ENCODE results near the gene GALNT10.

The GALNT10 gene

DNA sequence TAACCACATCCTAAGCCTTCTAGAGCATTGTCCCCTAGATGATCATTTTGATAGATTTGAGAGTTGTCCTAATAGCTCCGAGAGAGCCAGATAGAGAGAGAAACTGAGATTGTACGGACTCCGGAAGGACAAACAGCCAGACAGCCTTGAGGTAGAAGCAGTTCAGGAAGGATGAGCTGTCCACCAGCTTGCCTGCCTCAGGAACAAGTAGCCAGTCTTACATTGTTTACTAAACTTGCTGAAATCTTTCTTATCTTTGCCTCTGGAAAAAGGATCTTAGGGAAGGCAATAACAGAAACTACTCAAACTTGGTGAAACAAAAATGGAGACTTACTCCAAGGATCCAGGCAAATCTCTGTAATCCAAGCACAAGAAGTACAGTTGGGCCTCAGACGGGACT, 216.3 kb downstream of the GALNT10 start:
- no peak for DNase-seq (ENCODE audit: low spot score)

- no peak for DNase-seq (ENCODE audit: low spot score)
Observed at GRCh38 chr5:154408811-154409210, 218.3 kb downstream of the GALNT10 start.

- no peak for DNase-seq (ENCODE audit: low spot score)
Observed at GRCh38 chr5:154409230-154409840, 218.8 kb downstream of the GALNT10 start.

GRCh38 chr5:154410008-154410407, 219.5 kb downstream of the GALNT10 start:
- no peak for DNase-seq (ENCODE audit: low spot score)

DNA sequence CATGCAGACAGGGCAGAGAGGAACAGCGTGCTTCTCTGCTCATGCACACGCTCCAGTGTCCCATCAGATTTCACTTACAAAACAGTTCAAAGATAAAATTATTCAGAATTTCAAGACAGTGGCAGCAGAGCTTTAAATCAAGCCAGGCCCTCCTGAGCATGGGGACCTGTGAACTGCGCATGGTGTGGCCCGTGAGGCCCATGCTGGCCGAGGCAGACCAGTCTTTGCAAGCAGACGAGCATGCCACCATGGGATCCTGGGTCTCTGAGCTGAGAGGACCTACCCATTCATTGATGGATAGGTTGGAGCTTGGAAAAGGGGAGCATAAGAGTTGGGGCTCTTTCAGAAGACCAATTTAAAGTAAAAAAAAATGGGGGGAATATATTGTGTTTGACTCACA, 220.3 kb downstream of the GALNT10 start:
- no peak for DNase-seq (ENCODE audit: low spot score)

- no peak for DNase-seq (ENCODE audit: low spot score)
Observed at GRCh38 chr5:154411338-154411737, 220.8 kb downstream of the GALNT10 start.

GRCh38 chr5:154412316-154412715, 221.8 kb downstream of the GALNT10 start:
- no peak for DNase-seq (ENCODE audit: low spot score)

DNA sequence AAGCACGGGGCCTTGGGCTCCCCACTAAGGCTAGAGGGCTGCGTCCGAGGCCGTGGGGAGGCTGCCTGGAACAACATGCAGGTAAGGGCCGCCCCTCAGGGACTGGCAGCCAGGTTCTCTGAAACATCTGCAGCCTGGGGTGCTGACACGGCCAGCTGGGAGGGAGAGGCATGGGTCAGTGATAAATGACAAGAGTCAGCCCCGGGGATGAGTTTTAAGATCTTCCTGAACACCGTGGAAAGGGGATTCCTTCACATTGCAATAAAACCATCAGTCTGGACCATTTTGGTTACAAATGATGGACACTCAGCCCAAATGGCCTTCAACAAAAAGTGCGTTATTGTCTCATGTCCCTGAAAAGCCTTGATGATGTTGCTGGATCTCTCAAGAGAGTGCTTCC, 222.4 kb downstream of the GALNT10 start:
- no peak for DNase-seq (ENCODE audit: low spot score)

- DNase-seq (ENCODE audit: low spot score), result no peak
Observed at GRCh38 chr5:154415114-154415513, 224.6 kb downstream of the GALNT10 start.

- no peak for DNase-seq (ENCODE audit: low spot score)
Observed at GRCh38 chr5:154418344-154418820, 227.8 kb downstream of the GALNT10 start.

- DNase-seq (ENCODE audit: low spot score), result no peak
Observed at GRCh38 chr5:154419236-154419635, 228.7 kb downstream of the GALNT10 start.

GRCh38 chr5:154421868-154422267, 231.3 kb downstream of the GALNT10 start:
- DNase-seq (ENCODE audit: low spot score), result peak; percentile 20

GRCh38 chr5:154422298-154422697, 231.8 kb downstream of the GALNT10 start:
- DNase-seq (ENCODE audit: low spot score), result no peak

DNA sequence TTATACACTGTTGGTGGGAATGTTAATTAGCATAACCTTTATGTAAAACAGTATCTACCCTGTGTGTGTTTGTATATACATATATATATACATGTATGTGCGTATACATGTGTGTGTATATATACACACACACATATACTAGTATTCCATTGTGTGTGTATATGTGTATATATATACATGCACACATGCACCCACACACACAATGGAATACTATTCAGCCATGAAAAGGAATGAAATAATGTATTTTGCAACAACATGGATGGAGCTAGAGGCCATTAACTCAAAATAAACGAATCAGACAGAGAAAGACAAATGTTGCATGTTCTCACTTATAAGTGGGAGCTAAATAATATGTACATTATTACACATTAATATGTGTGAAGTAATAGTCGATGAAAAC, 237.7 kb downstream of the GALNT10 start:
- DNase-seq (ENCODE audit: low spot score), result no peak

- DNase-seq (ENCODE audit: low spot score), result no peak
Observed at GRCh38 chr5:154429341-154429740, 238.8 kb downstream of the GALNT10 start.

- DNase-seq (ENCODE audit: low spot score), result no peak
Observed at GRCh38 chr5:154430466-154430865, 239.9 kb downstream of the GALNT10 start.

DNA sequence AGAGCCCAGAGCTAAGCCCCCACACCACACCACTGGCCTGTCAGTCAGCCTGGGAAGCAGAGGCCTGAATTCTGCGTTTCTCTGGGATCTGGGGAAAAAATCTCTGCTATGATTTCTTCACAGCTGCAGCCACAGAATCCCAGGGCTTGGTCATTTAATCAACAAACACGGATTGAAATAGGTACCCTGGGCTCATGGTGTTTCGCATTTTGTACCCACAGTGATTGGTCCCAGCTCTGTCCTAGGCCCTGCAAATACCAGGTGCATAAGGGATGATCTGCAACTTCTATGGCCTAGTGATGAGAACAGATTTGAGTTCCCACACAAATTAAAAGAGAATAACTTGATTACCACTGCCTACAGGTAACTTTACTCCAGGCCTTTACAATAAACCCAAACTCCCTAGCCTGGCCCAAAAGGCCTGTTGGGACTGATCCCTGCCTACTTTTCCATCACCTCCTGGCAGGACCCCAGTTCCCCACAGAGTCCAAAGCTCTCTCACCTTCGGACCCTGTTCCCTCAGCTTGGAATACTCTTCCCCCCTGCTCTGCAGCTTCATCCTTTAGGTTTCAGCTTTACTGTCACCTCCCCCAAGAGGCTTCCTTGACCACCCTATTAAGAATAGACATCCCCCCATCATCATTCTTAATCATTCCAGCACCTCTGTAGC, 240.6 kb downstream of the GALNT10 start:
- no peak for DNase-seq (ENCODE audit: low spot score)

DNA sequence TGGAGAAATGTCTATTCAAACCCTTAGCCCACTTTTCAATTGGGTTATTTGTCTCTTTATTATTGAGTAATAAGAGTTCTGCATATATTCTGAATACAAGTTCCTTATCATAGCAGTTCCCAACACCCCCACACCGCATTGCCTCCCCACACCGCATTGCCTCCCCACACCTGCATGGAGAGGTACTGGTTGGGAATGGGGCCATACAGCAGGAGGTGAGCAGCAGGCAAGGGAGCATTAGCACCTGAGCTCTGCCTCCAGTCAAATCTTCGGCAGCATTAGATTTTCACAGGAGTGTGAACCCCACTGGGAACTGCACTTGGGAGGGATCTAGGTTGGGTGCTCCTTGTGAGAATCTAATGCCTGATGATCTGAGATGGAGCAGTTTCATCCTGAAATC, 244.7 kb downstream of the GALNT10 start:
- no peak for DNase-seq (ENCODE audit: low spot score)

GRCh38 chr5:154437281-154437965, 246.9 kb downstream of the GALNT10 start:
- no peak for DNase-seq (ENCODE audit: low spot score)

- DNase-seq (ENCODE audit: low spot score), result no peak
Observed at GRCh38 chr5:154440540-154440939, 250.0 kb downstream of the GALNT10 start.

- no peak for DNase-seq (ENCODE audit: low spot score)
Observed at GRCh38 chr5:154442801-154443200, 252.3 kb downstream of the GALNT10 start.

- peak; percentile 15 for DNase-seq (ENCODE audit: low spot score)
Observed at GRCh38 chr5:154444556-154445421, 254.3 kb downstream of the GALNT10 start.

All from hematopoietic multipotent progenitor cell treated with erythropoietin and hydrocortisone succinate and interleukin-3 and kit ligand, for 15 days (in vitro differentiated cells).